NCI-H1092 treated with DMSO at 0.1 percent for 48 hours (cell line): Measurements from ENCODE around the gene SH3RF3.
A peak's percentile ranks its signal among the peaks of the same experiment; 100 is the strongest.

ENCODE experiments used
- DNase-seq: peaks from one replicate; lab custom pipeline; 2025; lab: John Stamatoyannopoulos, UW

SH3RF3 gene

DNA sequence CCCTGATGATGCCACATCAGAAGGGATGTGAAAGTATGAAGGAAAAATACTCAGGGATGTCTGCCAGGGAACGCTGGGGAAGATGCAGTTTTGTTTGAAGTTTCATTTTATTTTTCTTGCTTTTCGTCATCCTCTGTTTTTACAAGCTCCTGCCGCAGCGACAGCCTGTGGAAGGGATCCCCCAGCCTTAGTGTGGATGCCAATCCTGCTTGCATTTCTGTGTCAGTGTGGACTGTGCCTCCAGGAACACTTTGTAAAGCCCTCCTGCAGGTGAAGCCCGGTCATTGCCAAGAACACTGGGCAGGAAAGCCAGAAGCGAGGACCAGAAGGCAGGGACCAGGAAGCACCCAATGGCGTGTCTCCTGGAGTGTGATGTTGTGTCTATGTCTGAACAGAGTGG, 250.5 kb downstream of the SH3RF3 start:
- DNase-seq: no peak

DNA sequence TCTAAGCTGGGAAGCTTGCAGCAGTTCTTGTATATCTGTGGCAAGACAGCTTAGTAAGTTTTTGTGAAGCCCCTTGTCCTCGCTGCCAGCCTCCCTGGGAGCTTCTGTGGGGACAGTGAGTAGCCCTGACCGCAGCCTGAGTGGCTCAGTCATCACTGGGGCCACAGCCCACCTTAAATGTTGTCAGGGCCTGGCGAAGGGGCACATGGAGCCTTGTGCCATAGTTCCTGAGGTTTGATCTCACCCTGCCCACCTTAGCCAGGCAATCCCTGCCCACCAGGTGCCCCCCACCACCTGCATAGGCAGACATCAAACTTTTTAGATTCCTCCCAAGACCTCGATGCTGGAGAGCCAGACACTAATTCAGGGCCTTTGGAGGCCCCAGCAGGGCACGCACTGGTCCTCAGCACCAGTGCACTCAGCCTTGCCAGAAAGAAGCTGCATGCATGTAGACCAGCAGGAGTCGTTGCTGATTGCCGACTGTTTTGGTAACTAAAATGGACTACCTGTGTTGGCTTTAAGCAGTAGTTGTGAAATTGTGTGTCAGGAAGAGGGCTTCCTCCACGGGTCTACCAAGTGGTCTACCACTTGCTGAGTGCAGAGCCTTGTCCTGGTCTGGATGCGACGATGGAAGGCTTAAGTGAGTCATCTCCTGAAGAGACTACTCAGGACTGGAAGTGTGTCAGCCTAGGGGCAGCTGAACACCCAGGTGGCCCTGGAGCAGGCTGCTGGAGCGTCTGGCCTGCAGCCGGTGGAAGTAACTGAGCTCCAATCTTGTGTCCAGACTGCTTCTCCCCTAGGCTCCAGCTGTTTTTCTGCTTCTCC, 251.7 kb downstream of the SH3RF3 start:
- no peak for DNase-seq

DNA sequence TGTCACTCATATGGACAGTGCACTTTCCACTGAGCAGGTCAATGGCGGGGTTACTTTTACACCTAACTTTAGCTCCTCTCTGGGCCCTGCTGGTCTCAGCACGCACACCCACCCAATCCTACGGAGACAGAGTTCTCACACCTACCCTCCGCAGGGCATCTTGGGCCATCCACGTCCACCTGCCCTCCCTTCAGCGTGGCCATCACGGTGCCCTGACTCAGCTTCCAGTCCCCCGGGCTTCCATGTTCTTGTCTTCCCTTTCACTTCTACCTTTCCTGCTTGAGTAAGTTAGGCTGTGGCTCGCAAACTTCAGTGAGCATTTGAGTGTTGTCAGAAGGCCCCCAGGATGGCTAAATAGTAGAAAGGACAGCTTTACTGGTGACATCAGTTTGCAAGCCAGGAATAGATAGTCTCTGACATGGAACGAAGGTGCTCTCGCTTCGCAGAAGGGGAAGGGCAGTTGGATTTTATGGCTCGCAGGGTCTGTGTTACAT, 252.4 kb downstream of the SH3RF3 start:
- no peak for DNase-seq

DNA sequence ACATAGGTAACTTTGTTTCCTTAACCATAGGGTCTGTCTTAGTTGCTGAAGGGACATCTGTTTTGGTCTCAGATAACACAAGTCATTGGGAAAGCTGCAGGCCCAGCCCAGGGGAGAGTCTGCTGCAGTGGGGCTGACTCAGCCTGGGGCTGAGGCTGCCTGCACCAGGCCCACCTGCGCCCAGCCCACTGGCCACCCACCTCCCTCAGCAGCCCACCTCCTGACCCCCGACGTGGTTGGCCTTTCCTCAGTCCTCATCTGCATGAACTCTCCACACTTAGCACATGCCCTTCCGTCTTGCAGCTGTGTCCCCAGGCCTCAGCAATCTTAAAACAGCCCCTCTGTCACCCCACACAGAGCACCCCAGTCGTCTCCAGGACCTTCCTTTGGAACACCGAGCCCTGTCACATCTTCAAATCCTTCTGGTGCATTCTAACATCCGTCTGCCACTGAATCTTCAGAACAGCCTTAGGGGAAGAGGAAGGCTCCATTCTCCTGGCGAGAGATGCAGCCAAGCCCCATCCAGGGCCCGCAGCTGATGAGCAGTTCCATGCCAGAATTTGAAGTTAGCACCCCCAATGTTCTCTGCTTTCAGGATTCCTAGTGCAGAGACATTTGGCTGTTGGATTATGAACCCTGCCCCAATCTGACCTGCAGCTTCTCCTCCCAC, 253.4 kb downstream of the SH3RF3 start:
- no peak for DNase-seq

DNA sequence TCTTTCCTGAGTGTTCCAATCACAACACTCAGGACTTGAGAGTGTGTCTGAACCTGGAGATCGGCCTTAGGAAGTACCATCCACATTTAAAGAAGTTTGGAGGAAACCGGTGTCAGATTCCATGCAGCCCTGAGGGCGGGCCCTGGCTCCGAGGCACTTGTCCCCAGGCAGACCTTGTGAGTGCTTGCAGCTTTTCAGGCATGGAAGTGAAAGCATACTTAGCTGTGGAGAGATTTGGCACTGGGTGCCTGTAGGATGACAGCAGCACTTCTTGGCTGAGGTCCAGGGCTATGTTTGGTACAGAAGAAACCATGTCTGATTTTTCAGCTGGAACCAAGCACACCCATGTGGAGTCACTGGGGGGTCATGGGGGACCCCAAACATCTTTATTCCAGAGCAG, 253.9 kb downstream of the SH3RF3 start:
- DNase-seq: peak; percentile 54

DNA sequence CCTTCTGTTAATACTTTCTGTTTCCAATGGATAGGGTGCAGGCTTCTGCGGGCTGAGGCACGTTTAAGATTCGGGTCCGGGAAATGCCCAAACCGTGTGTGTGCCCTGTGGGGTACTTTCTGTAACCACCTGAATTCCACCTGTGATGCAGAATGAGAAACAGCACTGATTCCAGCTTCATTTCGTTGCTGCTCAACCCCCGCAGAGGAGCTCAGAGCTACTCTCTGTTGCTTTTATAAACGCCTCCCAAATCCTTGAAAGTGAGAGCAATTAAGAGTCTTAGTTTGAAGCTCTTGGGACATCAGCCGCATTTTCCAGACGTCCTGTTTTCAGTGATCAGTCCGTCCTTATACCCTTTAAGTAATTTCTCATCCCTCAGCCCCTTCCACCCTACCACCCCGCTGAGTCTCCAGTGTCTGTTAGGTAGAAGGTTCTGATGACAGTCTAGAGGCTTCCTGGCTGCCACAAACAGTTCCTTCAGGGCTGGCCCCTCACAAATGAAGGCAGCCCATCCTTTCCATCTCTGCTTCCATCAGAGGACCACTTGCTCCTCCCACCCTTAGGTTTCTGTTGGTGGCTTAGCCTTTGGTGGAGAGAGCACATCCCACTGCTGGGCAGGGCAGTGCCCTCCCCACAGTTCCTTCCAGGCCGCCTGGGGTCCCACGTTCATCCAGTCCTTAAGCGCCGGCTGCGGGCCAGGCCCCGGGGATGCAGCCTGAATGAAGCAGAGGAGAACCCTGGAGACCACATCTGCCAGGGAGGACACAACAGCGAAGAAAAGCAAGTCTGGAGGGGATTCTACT, 254.7 kb downstream of the SH3RF3 start:
- DNase-seq: no peak

DNA sequence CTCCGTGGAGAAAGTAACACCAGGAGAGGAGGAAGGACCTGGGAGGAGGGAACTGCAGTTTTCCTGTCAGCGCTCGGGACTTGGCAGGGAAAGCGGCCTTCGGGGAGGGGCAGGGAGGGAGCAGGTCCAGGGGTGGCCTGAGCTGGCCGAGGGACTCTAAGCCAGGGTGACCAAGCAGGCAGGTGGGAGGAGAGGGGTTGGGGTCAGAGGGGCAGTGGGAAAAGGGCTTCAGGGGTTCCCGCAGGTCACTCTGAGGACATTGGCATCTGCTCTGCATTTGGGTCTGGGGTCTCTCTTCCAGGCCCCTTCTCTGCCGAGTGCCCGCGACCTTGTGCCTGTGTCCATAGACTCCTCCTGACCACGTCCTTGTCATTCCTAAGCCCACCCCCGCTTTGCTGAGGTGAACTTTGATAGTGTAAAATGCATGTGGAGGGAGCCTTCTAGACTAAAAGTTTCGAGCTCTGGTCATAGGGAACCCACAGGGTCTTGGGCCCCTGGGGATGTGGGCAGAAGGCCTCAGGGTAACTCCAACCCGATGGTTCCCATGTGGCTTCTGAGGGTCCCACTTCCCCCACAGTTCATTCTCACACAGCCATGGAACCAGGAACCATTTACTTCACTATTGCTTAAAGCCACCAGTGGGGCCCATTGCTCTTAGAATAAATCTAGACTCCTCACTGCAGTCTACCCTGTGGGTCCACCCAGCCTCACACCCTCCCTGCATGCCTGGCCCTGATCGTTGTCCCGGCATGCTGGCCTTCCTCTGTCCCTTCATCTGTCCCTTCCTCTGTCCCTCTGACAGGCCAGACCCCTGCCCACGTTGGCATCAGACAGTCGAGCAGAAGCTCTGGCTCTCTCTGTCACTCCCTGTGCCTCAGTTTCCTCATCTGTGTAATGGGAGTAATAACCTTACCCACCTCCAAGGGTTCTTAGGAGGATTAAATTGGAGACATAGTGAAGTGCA, 255.6 kb downstream of the SH3RF3 start:
- DNase-seq: no peak

DNA sequence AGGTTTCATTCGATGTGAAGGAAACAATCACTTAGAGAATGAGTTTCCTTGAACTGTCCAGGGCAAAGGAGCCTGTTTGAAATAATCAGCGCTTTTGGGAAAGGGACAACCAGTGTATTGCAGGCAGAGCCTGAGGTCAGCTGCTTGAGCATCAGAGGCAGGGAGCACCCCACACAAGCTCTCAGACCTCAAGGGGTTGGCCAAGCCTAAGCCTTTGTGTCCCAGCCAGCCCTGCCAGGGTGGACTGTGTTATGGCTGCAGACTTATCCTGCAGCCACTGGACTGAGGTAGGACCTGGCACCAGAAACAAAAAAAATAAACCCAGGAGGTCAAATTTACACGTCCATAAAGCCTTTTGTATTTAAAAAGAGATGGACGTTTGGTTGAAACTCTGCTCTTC, 256.5 kb downstream of the SH3RF3 start:
- DNase-seq: no peak

DNA sequence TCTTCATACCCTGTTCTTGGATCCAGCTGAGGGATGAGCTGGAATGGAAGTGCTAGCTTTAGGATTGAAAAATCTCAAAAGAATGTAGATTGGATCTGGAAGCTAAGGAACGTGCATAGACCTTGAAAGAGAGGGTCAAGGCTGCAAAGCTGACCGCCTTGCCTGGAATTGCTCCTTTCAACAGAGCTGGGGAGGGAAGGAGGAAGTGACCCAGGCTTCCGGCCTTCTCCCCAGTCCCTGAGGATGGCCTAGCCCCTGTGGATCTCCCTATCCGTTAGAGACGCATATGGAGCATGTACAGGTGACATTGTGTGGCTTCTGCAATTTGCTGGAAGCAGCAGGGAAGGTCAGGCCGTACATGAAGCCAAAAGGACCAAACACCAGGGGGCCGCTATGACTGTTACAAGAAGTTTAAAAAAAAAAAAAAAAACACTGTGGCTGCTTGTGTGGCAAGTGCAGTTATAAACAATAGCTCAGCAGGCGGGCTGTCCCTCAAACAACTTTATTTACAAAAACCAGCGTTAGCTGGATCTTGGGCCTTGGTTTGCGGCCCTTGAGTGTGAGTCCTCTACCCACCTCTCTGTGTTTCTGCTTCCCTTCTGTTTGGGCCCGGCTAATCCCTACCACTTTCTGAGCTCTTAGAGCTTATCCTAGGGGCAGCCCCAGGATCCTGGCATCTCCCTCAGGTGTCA, 257.1 kb downstream of the SH3RF3 start:
- DNase-seq: no peak

DNA sequence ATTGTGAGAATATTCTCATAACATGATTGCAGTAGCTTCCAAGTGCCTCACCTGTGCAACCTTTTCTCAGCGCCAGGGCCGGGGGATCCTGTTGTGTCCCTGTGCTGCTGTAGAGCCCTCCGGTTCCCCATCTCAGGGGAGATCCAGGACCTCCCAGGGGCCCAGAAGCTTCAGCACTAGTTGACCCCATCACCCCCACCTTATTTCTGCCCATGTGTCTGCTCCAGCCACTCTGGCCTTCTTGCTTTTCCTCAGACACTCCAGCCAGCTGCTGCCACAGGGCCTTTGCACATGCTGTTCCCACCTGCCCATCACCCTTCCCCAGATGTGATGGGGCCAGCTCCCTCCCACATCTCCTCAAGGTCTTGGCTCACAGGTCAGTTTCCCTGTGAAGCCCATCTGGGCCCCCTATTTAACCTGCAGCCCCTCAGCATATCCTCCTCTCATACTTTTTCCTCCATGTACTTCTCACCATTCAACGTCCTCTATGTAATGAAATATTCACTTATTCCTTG, 258.3 kb downstream of the SH3RF3 start:
- DNase-seq: no peak

DNA sequence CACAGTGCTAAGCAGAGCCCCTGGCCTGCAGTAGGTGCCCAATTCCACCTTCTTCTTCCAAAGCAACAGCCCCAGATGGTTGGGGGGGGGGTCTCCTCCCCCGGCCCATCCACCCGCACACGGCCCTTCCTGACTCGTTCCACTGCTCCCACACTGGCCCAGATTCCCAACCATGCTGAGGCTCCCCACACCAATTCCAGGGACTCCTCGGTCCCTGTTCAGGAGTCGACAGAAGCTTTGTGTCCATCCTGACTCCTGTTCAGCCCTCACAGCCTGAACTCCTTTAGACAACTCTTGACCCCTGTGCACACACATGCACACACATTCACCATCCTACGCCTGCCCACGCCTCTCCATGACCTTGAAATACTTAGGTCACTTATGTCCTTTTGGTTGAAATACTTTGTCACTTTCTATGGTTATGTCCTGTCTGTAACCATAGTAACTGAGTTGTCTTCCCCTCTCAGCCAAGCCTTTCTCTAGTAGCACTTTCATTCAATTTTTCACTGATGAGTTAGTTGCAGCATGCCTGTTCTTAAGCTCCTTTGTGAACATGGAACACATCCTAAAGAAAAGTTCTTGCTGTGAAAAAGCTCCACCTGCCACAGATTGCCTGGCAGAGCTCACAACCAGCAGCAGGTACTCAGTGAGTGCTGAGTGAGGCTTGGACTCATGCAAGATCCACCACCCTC, 258.9 kb downstream of the SH3RF3 start:
- no peak for DNase-seq

DNA sequence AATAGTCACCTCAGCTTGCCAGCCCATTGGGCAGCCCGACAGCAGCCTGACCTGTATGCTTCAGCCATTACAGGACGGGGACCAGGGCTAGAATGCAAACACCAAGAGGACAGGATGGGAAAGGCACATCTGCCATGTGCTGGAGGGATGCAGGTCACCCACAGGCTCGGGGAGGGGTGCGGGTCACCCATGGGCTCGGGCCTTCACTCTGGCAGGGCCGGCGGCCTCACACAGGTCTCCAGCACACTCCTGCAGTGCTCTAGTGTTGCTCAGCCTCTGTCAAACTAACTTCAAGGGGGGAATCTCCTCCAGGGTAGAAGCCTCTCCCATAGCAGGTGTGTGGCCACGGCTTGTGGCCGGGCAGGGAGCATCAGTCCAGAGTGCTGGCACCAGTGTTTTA, 262.2 kb downstream of the SH3RF3 start:
- DNase-seq: no peak

DNA sequence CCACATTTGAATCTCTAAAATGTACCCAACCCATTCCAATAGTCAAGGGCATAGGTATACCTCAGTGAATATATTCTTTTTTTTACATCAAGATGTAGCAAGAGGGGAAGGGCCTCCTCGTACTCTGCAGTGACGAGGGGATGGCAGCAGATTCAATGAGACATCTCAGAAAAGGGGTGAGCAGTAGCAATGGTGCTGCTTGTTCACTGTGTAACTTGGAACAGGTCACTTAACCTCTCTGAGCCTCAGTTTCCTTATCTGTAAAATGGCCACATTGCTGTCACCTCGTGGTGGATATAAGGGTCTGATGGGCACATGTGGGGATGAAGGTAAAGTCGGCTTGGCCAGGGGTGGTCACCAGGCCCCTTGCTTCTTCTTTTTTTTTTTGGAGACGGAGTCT, 263.1 kb downstream of the SH3RF3 start:
- no peak for DNase-seq

DNA sequence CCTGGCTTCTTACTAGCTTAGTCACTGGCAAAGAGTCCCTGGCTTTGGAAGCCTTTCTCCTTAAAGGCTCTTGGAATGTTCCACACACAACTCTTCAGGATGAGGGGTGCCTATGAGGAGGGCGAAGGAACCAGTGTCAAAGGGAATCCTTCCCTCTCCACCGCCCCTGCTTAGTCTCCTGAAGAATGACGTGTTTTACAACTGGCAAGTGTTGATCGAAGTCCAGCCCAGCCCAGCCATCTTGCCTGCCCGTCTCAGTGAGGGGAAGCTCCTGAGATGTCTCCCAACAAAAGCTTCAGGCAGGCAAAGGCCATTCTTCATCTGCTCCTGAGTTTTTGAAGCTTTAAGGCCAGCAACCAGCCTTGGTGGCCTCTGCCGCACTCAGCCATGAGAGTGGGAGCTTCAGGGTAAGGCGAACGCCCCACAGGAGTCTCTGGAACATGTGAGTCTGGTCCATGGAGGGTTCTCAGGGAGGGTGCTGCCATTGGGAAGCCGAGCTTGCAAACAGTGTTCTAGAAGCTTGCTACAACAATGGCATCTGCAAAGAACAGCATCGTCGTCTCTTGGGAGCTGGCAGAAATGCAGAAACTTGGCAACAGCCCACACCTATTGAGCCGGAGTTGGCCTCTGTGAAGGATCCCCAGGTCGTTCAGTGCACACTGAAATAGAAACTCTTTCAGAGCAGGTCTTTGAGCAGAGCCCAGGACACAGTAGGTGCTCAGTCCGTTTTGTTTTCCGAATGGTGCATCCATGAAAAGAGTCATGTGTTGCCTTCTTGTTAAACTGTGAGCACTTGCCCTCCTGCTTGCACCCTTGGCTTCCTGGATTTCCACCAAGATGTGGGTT, 264.0 kb downstream of the SH3RF3 start:
- no peak for DNase-seq

DNA sequence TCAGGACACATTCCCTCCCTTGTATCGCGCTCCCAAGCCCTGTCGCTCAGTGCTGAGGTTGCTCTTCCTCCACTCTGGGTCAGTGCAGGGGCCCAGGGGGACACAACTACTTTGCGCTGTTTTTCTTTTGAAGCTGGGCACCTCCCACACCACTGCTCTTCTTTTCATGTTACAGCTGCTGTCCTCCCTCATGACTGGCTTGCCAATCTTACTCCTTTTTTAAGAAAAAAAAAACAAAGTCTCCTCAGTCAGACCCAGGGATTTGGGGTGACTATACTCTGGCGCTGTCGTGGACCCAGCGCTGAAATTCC, 264.6 kb downstream of the SH3RF3 start:
- no peak for DNase-seq

DNA sequence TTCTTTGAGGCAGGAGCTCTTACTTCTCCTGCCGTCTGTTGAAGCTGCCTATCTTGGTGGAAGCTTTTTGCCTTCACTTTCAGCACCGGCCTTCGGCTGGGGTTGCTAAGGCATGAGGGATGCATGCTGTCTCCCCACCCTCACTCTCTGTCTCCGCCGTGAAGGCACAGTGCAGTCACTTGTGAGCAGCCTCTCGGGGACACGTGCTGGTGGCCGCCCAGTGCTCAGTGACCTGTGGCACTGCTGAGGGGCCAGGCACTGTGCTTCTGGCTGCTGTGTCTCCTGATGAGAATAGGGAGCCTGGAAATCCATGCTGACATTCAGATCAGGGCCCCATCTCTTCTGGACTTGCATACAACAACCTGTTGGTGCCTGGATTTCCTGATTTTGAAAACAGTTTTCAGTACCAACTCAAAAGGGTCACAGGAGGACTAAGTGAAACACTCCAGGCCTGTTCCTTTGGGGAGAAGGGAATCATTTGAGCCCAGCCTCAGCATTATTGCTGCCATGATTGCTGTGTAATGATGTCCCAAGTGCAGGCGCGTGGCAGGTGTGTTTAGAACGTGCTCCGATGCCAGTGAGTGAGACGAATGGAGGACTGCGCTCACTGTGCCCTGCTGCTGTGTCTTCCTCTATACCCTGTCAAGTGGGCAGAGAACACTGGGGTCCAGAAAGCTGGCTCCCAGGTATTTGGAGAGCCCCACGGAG, 266.6 kb downstream of the SH3RF3 start:
- DNase-seq: no peak

DNA sequence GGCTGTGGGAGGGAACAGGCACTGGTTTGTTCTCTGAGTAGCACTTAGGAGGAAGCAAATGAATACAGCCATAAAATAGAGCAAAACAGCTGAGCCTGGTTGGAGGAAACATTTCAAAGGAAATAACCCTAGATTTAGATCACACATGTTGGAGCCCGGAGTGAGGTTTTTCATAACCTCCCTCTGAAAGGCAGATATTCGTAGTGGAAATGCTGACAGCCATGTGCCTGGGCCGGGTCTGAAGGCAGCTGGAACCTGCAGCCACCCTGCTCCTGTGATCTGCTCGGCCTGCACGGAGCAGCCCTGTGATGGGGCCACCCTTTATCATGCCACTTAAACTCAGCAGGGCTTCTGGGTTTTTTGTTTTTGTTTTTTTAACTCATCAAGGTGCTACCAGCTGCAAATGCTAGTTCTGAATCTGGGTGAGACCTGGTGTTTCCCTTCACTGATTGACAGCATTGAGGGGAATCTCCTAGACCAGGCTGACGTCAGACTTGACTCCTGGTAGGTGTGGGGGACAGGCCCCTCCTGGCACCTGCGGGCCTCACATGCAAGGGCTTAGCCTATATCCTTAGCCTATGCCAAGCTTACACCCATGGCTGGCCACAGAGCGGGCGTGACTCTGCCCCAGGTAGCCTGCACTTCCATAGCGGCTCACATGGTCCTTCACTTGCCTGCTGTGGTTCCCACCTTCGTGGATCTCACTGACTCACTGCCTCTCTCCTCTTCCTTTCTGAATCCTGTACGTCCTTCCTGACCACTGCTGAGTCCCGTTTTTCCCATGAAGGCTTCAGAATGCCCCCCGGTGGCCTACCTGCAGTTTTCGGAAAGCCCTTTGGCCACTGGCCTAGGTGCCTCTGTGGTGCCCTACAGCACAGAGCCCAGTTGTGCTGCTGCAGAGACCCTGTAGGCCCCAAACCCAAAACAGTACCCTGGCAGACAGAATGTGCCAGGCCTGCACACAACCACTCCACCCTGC, 267.5 kb downstream of the SH3RF3 start:
- no peak for DNase-seq
